ENCODE data around the gene ZNF217.
"Not testable (repeated sequence)": the region's sequence is repeated elsewhere in the genome, so short reads cannot be mapped to it uniquely, and the experiment has no call there.

Gene ZNF217

GRCh38 chr20:53639647-53640440 lies 46.2 kb upstream of the ZNF217 start:
- no peak overlapping the region for H2AFZ ChIP-seq (ENCODE audit: low read length)
- H3K4me3 ChIP-seq (ENCODE audit: low read depth, low read length, poor library complexity, severe bottlenecking), result no peak overlapping the region
- no peak overlapping the region for H3K9ac ChIP-seq (ENCODE audit: low read length)
- peaks cover 60% of the 10 kb centered on the region for H3K4me1 ChIP-seq (ENCODE audit: insufficient read depth, low read length, severe bottlenecking)
- no peaks in the 10 kb centered on the region for H3K27me3 ChIP-seq (ENCODE audit: insufficient read depth, low read length)
- TF ChIP-seq EZH2 (IDR thresholded peaks at IDR 0.05; ENCODE audit: borderline replicate concordance, low read length) (no peak), CTCF (IDR thresholded peaks at IDR 0.05; ENCODE audit: low read length) (peak; percentile 6; the same call in 1 of the 2 replicates)
- H3K79me2 ChIP-seq (ENCODE audit: insufficient read depth, low read length), result no peaks in the 10 kb centered on the region
- peak overlapping the region; percentile 51 for H3K27ac ChIP-seq (ENCODE audit: low read depth, low read length, poor library complexity, severe bottlenecking)
- H3K36me3 ChIP-seq (ENCODE audit: insufficient read depth, low read length), result no peaks in the 10 kb centered on the region
- no peaks in the 10 kb centered on the region for H3K9me2 ChIP-seq (ENCODE audit: low read depth, low read length)
- H3K9me3 ChIP-seq (ENCODE audit: low read length), result no peaks in the 10 kb centered on the region
- H3K4me2 ChIP-seq (ENCODE audit: low read length), result no peak overlapping the region; the same call in 1 of the 2 replicates
- no peaks in the 10 kb centered on the region for H4K20me1 ChIP-seq (ENCODE audit: insufficient read depth, low read length)
- H3F3A ChIP-seq (ENCODE audit: insufficient read depth, low read length), result no peaks in the 10 kb centered on the region

- Histone ChIP-seq H3K4me3 (ENCODE audit: low read depth, low read length, poor library complexity, severe bottlenecking) (no peak overlapping the region), H3K4me1 (ENCODE audit: insufficient read depth, low read length, severe bottlenecking) (peaks cover 60% of the 10 kb centered on the region), H4K20me1 (ENCODE audit: insufficient read depth, low read length) (no peaks in the 10 kb centered on the region), H3K27ac (ENCODE audit: low read depth, low read length, poor library complexity, severe bottlenecking) (peak overlapping the region; percentile 51), H2AFZ (ENCODE audit: low read length) (no peak overlapping the region), H3F3A (ENCODE audit: insufficient read depth, low read length) (no peaks in the 10 kb centered on the region), H3K79me2 (ENCODE audit: insufficient read depth, low read length) (no peaks in the 10 kb centered on the region), H3K36me3 (ENCODE audit: insufficient read depth, low read length) (no peaks in the 10 kb centered on the region), H3K9me2 (ENCODE audit: low read depth, low read length) (no peaks in the 10 kb centered on the region), H3K9ac (ENCODE audit: low read length) (no peak overlapping the region), H3K27me3 (ENCODE audit: insufficient read depth, low read length) (no peaks in the 10 kb centered on the region), H3K9me3 (ENCODE audit: low read length) (no peaks in the 10 kb centered on the region), H3K4me2 (ENCODE audit: low read length) (no peak overlapping the region; the same call in 1 of the 2 replicates)
- TF ChIP-seq EZH2 (IDR thresholded peaks at IDR 0.05; ENCODE audit: borderline replicate concordance, low read length) (no peak), CTCF (IDR thresholded peaks at IDR 0.05; ENCODE audit: low read length) (no peak)
Measured at GRCh38 chr20:53639128-53639527, 45.5 kb upstream of the ZNF217 start.

GRCh38 chr20:53637310-53637709 lies 43.7 kb upstream of the ZNF217 start:
- H3F3A ChIP-seq (ENCODE audit: insufficient read depth, low read length); H3K9me2 ChIP-seq (ENCODE audit: low read depth, low read length); H3K9ac ChIP-seq (ENCODE audit: low read length); H3K79me2 ChIP-seq (ENCODE audit: insufficient read depth, low read length); H3K27me3 ChIP-seq (ENCODE audit: insufficient read depth, low read length); H2AFZ ChIP-seq (ENCODE audit: low read length); H3K36me3 ChIP-seq (ENCODE audit: insufficient read depth, low read length); H3K9me3 ChIP-seq (ENCODE audit: low read length); H4K20me1 ChIP-seq (ENCODE audit: insufficient read depth, low read length); H3K4me2 ChIP-seq (ENCODE audit: low read length); H3K4me3 ChIP-seq (ENCODE audit: low read depth, low read length, poor library complexity, severe bottlenecking): not testable (repeated sequence)
- Histone ChIP-seq H3K27ac (ENCODE audit: low read depth, low read length, poor library complexity, severe bottlenecking) (peak overlapping the region; percentile 51), H3K4me1 (ENCODE audit: insufficient read depth, low read length, severe bottlenecking) (peaks cover 43% of the 10 kb centered on the region)
